Activated CD4-positive, alpha-beta T cell treated with anti-CD3 and anti-CD28 coated beads for 24 hours (primary cell): Measurements from ENCODE around the gene GCM1.

Experiments used
- DNase-seq, 2 donors: peaks; one replicate each; pipeline ENCODE4 v3.0.0-alpha.2; 2020; ENCODE audit warnings: low read depth in 2 of 2

The GCM1 gene

GRCh38 chr6:53151676-53152075 is 3.0 kb upstream of the GCM1 start:
- no peak for DNase-seq

DNA sequence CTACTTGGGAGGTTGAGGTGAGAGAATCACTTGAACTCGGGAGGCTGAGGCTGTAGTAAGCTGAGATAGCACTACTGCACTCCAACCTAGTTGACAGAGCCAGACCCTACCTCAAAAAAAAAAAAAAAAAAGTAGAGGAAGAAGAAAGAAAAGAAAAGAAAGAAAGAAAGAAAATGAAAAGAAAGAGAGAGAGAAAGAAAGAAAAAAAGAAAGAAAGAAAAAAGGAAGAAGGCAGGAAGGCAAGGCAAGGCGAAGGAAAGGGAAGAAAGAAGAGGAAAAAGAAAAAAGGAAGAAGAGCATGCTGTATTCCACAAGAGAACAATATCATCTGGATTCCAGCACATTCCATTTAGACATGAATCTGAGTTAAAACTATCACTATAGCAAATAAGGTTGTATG is 3.8 kb downstream of the GCM1 start:
- no peak for DNase-seq

- DNase-seq = no peak
Observed at GRCh38 chr6:53143710-53144109, 4.9 kb downstream of the GCM1 start.

DNA sequence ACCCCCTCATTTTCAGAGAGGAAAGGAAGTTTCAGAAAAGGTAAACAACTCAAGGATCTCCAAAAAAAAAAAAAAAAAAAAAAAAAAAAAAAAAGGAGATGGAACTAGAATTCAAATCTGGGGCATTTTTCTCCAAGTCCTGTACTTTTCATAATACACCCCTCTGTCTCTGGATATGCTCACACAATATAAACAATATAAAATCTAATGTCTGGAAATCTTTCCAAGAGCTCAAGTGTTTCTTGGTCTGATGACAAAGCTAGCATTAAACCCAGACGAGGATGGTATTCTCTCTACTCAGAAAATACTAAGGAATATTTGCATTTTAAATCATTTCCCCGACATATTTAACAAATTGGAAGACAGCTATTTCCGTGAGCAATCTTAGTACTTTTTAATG is 5.8 kb downstream of the GCM1 start:
- DNase-seq = no peak

DNA sequence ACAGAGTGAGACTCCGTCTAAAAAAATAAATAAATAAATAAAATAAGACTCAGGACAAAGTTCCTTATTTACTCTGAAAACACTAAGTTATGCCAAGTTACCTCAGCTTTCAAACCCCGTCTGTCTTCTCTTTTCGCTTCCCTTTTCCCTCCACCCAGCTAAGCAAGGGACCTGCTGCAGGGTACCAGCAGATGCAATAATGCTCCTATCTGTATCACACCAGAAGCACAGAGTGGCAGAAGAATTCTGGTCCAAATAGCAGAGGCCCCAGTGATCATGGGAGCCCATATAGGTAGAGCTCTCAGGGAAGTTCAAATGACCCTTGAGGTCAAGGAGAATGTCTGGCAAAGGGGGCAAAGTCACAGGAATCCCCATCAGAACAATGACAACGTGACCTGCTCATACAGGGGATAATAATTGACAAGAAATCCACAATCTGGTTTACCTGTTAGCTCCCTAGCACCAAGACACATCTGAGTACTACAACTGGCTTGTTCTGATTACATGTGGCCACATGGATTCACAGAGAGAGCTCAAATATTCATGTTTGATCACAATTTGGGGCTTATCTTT is 8.7 kb downstream of the GCM1 start:
- no peak for DNase-seq

DNA sequence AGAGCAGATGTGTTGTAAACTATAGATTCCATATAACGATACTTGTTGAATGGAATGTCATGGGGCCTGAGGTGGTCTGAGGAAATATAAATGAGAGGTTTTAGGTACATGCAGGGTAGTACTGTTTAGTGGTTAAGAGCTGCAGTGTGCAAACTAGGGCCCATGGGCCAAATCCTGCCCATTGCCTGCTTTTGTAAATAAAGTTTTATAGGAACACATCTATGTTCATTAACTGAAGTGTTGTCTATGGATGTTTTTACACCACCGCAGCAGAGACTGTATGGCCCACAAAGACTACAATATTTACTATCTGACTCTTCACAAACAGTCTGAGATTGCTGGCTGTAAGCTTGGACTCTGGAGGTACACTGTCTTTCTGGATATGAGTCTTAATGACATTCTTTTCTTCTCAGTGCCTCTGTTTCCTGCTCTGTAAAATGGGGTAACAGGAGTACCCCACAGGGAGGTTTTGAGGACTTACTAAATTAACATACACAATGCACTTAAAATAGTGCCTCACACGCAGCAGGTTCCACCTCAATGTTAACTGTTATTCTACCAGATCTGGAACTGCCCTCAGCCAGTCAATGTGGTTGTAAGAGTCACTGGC is 12.5 kb downstream of the GCM1 start:
- DNase-seq = no peak

GRCh38 chr6:53134601-53135235 is 13.9 kb downstream of the GCM1 start:
- no peak for DNase-seq

DNA sequence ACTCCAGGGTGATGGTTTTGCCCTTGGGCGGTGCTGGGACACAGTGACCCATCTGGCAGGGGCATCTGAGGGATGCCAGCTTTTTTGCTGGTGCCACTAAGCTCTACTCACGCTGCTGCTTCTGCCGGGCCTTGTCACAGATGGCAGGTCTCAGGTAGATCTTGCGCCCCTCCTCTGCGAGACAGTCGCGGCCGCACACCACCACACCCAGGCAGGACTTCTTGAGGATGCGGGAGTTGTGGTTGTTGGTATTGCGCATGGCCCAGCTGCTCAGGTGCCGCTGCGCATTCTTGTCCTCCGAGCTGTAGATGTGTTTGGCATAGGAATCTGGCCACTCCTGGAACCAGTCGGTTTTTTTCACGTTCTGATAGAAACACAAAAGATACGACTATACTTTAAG is 14.7 kb downstream of the GCM1 start:
- DNase-seq = no peak

DNA sequence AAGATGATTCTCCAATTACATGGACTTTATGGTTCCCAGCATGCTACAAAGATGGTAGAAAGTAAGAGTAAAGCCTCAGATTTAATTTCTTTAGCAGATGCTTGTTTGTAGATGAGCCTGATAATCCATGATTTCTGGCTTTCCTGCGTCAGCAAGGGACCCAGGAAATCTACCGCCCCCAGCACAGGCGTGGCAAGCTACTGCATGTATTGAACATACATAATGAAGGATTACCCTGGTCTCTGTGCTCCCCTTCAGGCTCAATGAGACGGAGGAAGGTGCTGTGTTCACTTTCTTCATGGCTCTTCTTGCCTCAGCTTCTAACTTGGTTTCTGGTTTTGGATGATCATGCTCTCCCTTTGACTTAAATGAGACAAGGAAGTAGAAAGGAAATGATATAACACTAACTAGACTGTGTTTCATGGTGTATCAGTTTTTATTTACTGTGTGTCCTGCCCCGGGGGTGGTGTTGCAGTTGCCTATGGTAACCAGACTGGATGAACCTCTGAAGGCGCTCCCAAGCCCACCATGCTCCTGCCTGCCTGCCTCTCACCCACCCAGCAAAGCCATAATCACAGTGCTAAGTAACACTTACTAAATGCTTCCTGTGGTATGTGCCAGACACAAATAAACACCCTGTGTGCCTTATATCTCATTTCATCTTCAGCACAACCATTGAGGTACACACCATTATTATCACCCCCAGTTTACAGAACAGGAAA is 17.9 kb downstream of the GCM1 start:
- DNase-seq = no peak

DNA sequence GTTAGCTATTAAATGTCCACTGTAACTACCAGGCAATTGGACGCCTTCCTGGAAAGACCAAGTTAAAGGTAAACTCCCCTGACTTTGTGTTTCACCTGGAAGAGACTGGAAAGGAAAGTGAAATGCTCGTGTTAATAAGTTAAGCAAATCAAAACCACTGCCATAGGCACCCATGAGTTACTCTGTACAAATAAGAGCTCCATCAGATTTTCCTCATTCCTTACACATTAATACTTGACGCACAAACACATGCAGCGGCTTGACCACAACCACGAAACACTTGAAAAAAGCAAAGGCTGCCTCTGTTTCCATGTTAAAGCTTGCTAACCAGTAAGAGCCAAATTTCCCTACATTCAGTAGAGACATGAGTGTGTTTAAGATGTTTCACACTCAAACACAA is 19.8 kb downstream of the GCM1 start:
- DNase-seq = no peak

- DNase-seq = no peak
Observed at GRCh38 chr6:53125276-53125675, 23.4 kb downstream of the GCM1 start.

- DNase-seq = no peak
Observed at GRCh38 chr6:53124131-53124800, 24.4 kb downstream of the GCM1 start.

DNA sequence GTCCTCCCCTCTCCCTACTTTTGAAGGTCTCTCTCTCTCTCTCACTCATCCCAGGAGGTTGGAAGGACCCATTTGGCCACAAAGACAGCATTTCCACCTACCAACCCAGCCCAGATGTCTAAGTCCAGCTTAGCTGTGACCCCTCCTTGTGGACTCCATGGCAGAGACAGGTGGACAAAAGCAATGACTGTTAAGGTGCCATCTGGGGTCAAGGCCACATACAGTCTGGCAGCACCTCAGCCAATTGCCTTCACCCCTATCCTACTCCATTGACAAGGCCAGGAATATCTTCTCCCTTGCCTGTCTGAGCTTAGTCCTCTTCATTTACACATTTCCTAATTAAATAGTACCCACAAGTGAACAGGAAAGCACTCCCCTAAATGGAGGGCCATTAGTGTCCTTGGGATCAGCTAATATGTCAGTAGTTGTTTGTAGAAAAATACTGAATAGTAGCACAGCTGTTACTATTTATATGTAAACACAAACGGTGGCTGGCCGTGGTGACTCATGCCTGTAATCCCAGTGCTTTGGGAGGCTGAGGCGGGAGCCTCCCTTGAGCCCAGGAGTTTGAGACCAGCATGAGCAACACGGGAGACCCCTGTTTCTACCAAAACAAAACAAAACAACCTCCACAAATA is 28.8 kb downstream of the GCM1 start:
- no peak for DNase-seq

DNA sequence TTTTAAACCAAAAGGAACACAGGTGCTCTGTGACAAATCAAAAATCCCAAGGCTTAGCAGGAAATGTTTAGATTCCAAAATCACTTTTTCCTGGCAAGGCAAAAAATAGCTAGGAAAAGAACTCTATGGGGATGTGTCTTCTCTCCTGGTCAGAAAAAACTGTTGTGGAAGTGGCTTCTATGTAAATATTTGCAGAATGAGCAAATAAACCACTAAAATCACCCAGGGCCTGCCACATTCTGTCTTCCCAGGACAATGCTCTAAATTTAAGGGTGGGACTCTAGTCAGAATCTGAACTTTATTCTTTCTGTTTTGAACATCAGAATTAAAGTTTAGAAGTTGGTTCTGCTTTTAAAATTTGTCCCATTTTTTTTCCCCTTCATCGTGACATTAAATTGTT is 29.3 kb downstream of the GCM1 start:
- DNase-seq = no peak

DNA sequence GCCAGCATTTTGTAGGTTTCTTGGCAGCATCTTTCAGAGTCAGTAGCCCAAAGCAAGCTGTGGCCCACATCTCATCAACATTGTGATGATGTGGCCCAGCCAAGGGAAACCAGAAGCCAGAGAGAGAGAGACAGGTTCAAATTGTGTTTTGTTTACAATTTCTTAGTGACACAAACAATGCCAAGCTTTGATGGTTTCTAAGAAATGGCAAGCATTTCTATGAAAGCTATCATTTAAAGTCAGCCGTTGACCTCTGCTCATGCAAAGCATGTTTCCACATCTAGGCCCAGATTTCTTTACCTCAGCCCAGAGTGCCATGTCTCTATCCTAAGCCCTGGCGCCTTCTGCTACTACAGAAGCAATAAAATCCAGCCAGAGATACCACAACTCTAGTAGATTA is 32.9 kb downstream of the GCM1 start:
- no peak for DNase-seq

GRCh38 chr6:53115113-53115512 is 33.5 kb downstream of the GCM1 start:
- no peak for DNase-seq

- no peak for DNase-seq
Observed at GRCh38 chr6:53113742-53114141, 34.9 kb downstream of the GCM1 start.

- DNase-seq = no peak
Observed at GRCh38 chr6:53112871-53113270, 35.8 kb downstream of the GCM1 start.

GRCh38 chr6:53112404-53112803 is 36.2 kb downstream of the GCM1 start:
- no peak for DNase-seq

- DNase-seq = no peak
Observed at GRCh38 chr6:53111865-53112264, 36.8 kb downstream of the GCM1 start.

DNA sequence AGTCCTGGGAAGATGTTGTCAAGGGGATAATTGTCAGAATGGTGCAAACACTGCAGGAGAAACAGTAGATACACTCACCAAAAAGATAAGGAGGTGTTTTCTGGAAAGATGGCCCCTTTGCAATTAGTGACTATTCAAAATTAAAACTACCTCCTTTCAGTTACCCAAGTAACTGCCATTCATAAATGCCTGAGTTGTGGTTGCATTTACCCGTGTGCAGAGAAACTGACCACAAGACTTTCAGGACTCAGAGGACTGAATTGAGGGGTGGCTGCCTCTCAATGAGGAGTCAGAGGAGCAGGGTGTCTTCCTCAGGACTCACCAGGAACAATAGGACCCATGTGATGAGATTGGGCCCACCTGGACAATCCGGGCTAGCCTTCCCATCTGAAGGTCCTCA is 39.0 kb downstream of the GCM1 start:
- no peak for DNase-seq

DNA sequence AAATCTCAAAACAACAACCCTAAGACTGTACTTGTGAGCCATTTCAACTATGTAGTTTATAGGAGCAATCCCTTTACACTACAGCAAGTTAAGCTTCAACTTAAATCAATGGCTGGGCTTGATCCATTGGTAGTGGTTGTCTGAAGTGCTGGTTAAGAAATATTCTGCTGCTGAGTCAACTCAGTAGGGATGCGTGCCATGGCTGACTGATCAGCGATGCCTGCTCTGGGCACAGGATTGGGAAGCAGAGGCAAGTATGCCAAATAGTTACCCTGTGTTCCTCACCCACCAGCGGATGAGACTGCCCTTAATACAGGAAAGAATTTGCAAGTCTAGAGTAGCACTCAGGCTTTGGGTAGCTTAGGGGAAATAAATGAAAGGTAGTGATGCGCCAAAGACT is 41.5 kb downstream of the GCM1 start:
- DNase-seq = no peak
